Measurements from ENCODE around the gene C2CD2L.

- no peak for TF ChIP-seq CTCF (conservative IDR thresholded peaks at IDR 0.05 in 1 of 2, IDR thresholded peaks at IDR 0.05 in 1 of 2; ENCODE audit: low read depth in 1 of 2, low read length in 2 of 2)
- TF ChIP-seq EZH2 (IDR thresholded peaks at IDR 0.05; ENCODE audit: low read length, missing control alignments): no peak
Measured at GRCh38 chr11:119116601-119117000, 9.5 kb downstream of the C2CD2L start.

Measured in fibroblast of lung (primary cell).